ENCODE measurements around the gene NME9.

Gene NME9

GRCh38 chr3:138314751-138315150 is 14.9 kb downstream of the NME9 start:
- Mint-ChIP-seq H3K4me3 (no peak overlapping the region), H3K4me1 (no peaks in the 10 kb centered on the region), H3K27me3 (ENCODE audit: low read depth) (peaks cover 10% of the 10 kb centered on the region), H3K9me3 (peaks cover 16% of the 10 kb centered on the region), H3K27ac (no peak overlapping the region), H3K36me3 (ENCODE audit: low read depth) (no peaks in the 10 kb centered on the region)
- TF ChIP-seq, protein P1, sequence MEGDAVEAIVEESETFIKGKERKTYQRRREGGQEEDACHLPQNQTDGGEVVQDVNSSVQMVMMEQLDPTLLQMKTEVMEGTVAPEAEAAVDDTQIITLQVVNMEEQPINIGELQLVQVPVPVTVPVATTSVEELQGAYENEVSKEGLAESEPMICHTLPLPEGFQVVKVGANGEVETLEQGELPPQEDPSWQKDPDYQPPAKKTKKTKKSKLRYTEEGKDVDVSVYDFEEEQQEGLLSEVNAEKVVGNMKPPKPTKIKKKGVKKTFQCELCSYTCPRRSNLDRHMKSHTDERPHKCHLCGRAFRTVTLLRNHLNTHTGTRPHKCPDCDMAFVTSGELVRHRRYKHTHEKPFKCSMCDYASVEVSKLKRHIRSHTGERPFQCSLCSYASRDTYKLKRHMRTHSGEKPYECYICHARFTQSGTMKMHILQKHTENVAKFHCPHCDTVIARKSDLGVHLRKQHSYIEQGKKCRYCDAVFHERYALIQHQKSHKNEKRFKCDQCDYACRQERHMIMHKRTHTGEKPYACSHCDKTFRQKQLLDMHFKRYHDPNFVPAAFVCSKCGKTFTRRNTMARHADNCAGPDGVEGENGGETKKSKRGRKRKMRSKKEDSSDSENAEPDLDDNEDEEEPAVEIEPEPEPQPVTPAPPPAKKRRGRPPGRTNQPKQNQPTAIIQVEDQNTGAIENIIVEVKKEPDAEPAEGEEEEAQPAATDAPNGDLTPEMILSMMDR (IDR thresholded peaks at IDR 0.05; ENCODE audit: unreplicated experiment in 3 of 3) = no peak

DNA sequence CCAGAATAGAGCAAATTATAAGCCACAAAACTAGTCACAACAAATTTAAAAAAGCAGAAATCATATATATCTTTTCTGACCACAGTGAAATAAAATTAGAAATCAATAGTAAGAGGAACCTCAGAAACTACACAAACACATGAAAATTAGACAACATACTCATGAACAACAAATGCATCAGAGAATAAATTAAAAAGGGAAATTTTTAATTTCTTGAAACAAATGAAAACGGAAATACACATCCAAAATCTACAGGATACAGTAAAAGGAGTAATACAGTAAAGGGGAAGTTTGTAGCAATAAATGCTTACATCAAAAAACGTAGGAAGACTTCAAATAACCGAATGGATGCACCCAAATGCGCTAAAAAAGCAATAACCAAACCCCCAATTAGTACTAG is 19.2 kb downstream of the NME9 start:
- H3K27me3 Mint-ChIP-seq (ENCODE audit: low read depth) = peaks cover 17% of the 10 kb centered on the region
- TF ChIP-seq, protein P1 (IDR thresholded peaks at IDR 0.05; ENCODE audit: unreplicated experiment in 3 of 3) = no peak
- peaks cover 36% of the 10 kb centered on the region for H3K9me3 Mint-ChIP-seq
- no peak overlapping the region for H3K27ac Mint-ChIP-seq
- H3K36me3 Mint-ChIP-seq (ENCODE audit: low read depth) = peaks cover 10% of the 10 kb centered on the region
- H3K4me1 Mint-ChIP-seq = no peaks in the 10 kb centered on the region
- H3K4me3 Mint-ChIP-seq = no peak overlapping the region

DNA sequence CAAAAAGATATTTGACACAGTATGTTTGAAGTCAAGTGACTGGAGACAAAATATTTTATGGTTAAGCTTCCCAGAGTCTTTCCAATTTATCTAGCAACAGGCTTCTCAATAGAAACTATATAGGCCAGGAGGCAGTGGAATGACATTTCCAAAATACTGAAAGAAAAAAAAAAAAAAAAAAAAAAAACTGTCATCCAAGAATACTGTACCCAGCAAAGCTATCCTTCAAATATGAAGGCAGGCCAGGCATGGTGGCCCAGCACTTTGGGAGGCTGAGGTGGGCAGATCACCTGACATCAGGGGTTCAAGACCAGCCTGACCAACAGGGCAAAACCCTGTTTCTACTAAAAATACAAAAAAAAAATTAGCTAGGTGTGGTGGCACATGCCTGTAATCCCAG is 20.9 kb downstream of the NME9 start:
- Mint-ChIP-seq H3K27ac (no peak overlapping the region), H3K4me3 (no peak overlapping the region), H3K36me3 (ENCODE audit: low read depth) (peaks cover 10% of the 10 kb centered on the region), H3K4me1 (no peaks in the 10 kb centered on the region), H3K9me3 (peaks cover 38% of the 10 kb centered on the region), H3K27me3 (ENCODE audit: low read depth) (peaks cover 17% of the 10 kb centered on the region)
- TF ChIP-seq, protein P1 (IDR thresholded peaks at IDR 0.05; ENCODE audit: unreplicated experiment in 3 of 3) = no peak

DNA sequence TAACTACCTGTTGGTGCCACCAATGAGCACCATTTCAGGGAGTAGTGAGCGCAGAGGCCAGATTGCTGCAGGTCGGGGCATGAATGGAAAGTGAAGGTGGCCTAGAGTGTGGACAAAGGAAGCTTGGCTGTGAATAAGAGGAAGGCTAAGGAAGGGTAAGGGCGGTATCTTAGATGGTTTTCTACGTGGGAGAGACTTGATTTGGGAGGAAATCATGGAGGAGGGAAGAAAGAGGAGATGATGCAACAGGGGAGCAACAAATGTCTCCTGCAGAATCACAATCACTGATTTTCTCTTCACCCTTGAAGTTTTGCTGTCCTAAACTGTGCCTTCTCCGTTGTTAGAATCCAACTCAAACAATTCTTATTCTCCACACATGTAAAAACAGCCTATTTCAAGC is 21.8 kb downstream of the NME9 start:
- Mint-ChIP-seq H3K36me3 (ENCODE audit: low read depth) (peaks cover 10% of the 10 kb centered on the region), H3K27ac (no peak overlapping the region), H3K27me3 (ENCODE audit: low read depth) (peaks cover 17% of the 10 kb centered on the region), H3K4me3 (no peak overlapping the region), H3K9me3 (peaks cover 38% of the 10 kb centered on the region), H3K4me1 (no peaks in the 10 kb centered on the region)
- TF ChIP-seq, protein P1 (IDR thresholded peaks at IDR 0.05; ENCODE audit: unreplicated experiment in 3 of 3) = no peak

DNA sequence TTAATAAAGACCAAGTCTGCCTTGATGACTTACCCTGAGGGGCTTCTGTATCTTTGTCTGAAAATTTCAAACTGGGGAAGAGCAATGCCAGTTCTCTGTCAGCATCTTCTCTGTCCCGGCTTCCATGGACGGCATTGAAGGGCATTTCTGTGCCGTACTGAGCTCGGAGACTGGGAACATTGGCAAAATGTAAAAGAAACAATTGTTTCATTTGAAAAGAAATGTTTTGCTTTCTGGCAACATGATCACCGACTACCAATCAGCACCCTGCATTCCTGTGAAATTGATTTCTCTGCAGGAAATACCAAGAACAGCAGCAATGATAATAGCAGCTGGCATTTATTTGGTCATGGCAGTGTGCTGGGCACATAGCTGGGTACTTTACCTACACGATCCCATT is 26.2 kb downstream of the NME9 start:
- Mint-ChIP-seq H3K36me3 (ENCODE audit: low read depth) (peaks cover 20% of the 10 kb centered on the region), H3K27me3 (ENCODE audit: low read depth) (peaks cover 6% of the 10 kb centered on the region)

DNA sequence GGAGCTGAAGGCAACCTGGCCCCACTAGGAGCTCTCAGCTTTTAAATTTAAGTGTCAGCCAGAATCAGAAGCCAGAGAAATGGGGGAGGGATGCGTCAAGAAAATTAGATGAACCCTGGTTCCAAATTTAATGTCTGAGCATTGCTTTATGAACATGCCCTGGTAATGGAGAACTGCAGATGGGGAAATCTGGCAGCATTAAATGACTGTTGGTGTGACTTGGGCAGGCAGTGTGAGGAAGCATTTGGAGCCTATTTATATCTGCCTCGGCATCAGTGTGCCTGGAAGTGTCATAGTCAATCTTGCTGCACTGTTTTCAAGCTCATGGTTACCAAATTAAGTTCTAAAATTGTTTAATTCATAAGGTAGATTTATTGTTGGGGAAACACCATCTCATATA is 29.0 kb downstream of the NME9 start:
- TF ChIP-seq, protein P1 (IDR thresholded peaks at IDR 0.05; ENCODE audit: unreplicated experiment in 3 of 3) = no peak
- Mint-ChIP-seq H3K36me3 (ENCODE audit: low read depth) (peaks cover 15% of the 10 kb centered on the region), H3K27ac (no peak overlapping the region), H3K4me3 (no peak overlapping the region), H3K9me3 (peaks cover 3% of the 10 kb centered on the region), H3K4me1 (no peaks in the 10 kb centered on the region), H3K27me3 (ENCODE audit: low read depth) (no peaks in the 10 kb centered on the region)

More for the DNA sequence above, 26.2 kb downstream of the NME9 start:
- Mint-ChIP-seq H3K4me3 (no peak overlapping the region), H3K4me1 (no peaks in the 10 kb centered on the region), H3K27ac (no peak overlapping the region), H3K9me3 (peaks cover 15% of the 10 kb centered on the region)
- TF ChIP-seq, protein P1 (IDR thresholded peaks at IDR 0.05; ENCODE audit: unreplicated experiment in 3 of 3) = no peak

All from nephron (organoid).